Skin of body (tissue), 2 donors: ENCODE results near the gene PCLO. TPM values are rescaled to one million over a fixed set of nuclear protein-coding genes. Genes with fewer than 3 reads are reported as not detected.
"Not testable (repeated sequence)": the region's sequence is repeated elsewhere in the genome, so short reads cannot be mapped to it uniquely, and the experiment has no call there.

Experiments
- DNase-seq: peaks from one replicate; lab custom pipeline; 2025; lab: John Stamatoyannopoulos, UW
- total RNA-seq: library from RNA; depleted of rRNA; stranded (reverse); fragments of >200 nt; gene quantifications from one replicate; pipeline ENCODE4 v1.2.3, GENCODE V29; 2014

Gene PCLO
- total RNA-seq, 1 donor from 2014 or later, result 3.8 TPM

DNA sequence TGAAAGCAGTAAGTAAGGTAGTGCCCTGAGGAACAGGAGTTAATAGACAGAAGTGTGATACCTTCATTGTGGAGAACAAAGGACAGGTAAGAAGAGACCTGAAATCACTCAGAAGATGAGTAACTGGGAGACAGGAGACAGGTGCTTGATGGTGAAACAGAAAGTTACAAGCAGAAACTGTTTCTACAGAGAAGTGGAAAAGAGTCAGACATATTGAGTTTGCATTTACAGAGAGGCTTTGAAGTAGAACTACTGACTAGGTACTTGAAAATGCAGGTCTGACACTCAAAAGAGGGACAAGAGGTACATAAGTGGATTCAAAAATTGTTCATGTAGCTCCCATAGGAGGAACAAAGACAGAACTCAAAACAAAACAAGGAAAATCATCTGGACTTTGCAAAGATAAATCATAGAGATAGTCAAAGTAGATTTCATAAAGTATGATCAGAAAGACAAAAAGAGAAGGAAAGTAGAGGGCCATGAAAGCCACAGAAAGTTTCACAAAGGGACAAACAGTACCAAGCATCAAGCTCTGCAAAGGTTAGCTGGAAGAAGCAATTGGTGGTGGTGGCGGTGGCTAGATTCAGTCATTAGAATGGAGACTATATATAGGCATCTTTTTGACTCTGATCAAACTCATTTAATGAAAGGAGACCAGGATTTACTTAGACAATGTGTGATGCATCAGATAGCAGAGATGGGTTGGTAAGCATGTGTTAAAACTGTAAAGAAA, 198.4 kb downstream of the PCLO start:
- DNase-seq, result no peak

DNA sequence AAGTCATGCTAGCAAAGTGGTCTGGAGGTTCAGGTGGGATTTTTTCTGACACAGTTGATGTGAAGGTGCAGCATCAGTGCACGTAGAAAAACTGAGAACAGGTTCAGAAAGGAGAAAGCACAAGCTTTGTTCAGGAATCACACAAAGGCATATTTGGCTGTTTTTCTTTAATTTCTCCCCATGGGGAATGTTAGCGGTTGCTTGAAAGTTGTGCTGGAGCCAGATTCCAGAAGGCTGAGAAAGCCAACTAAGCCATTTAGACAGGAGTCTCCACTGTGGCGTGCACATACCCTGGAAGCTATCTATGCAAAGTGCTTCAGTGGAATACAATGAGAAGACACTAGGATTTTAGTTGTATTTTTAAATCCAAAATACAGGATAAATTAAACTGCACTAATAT, 201.4 kb downstream of the PCLO start:
- DNase-seq, result no peak

DNA sequence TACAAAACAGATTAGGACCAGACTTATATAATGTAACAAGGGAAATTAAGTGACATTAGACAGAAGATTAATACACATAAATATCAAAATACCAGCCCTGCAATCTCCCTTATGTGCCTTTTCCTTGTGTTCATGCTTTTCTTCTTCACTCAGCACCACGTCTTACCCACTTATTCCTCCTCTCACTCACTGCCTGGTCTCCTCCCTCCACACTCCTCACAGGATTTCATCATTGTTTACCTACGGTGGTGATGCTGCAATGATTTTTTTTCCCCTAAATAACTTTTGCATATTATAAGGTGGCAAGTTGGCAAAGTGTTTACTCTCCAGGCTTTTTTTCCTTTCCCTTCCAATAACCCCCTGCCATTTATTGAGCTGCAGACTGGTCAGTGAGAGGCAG, 203.2 kb downstream of the PCLO start:
- no peak for DNase-seq

DNA sequence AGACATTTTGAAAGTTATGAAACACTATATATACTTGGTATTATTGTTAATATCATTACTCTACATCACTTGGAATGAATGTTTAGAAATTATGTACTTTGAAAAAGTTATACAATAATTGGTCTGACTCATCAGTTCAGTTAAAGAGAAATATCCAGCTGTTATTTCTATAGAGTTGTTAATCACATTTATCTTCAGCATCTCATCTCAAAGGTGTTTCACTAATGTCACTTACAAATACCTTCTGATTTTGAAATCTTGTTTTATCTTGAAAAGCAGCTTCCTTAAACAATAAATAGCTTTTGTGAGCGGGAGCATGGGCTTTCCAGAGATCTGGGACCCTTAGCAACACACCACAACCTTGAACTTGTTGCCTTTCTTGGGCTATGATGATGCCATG, 205.2 kb downstream of the PCLO start:
- no peak for DNase-seq

DNA sequence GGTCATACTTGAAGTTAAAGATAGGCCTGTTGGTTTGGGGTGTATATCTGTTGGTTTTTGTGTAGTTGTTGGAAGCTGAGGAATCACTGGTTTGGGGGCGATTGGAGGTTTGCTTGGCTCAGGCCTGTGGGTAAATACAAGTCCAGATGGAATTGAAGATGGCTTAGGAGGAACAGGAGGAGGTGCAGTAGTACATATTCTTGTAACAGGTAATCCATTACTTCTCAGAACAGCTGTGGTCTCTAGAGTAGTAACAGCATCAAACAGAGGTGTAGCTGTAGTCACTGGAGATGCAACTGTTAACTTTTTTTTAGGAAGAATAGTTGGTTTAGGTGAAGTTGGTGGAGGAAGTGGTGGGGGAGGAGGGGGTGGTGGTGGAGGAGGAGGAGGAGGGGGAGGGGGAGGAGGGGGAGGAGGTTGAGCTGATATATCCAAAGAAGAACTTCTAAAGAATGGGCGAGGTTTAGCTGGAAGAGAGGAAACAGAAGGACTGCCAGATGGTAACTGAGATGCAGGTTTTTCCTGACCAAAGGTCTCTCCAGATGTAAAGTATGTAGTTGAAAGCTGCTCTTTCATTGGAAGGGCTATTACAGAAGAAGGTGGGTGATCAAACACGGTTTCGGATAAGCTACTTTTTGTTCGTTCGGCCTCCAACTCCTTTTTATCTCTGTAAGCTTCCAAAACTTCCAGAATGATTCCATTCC, 209.2 kb downstream of the PCLO start:
- no peak for DNase-seq

DNA sequence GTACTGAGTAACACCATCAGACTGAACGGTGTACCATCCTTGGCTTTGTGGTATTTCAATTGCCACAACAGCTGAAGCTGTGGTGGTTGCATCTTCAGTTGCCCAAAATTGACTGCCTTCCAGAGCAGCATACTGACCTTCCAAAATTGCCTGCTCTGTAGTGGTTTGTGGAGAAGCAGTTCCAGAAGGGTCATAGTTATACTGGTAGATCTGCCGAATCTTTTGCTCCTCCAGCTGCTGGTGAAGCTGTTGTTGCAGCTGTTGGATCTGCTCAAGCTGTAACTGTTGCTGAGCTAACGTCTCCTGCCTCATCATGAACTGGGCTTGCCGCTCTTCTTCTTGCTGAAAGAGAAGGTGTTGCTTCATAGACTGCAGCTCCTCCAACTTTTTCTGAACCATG, 212.2 kb downstream of the PCLO start:
- no peak for DNase-seq

DNA sequence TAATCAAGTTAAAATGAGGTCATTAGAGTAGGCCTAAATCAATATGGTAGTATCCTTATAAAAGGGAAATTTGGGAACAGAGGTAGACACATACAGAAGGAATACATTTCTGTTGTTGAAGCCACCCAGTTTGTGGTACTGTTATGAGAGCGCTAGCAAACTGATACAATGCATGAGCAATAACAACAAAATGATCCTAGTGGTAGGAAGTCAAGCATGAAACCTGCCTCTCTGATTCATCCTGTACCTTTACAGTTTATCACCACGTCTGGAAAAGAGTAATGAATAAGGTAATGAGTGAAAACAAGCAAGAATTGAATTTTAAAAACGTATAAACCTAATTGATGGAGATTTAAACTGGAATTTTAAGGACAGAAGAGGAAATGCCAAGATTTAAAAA, 217.2 kb downstream of the PCLO start:
- DNase-seq, result no peak

DNA sequence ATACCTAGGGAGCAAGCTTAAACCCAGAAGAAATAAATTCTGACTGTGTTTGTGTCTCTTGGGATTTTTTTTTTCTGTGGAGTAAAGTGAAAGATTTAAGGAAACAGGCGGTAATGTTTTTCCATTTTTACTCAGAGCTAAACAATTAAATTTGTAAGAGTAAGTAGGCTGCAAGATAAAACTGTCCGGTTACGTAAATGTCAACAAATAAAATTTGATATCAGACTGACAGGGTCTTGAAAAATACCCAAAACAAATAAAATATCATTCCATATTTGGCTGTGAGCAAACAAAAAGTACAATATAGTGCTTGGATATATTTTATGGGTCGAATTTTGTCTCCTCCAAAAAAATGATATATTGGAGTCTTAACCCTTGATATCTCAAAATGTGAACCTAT, 217.6 kb downstream of the PCLO start:
- no peak for DNase-seq

DNA sequence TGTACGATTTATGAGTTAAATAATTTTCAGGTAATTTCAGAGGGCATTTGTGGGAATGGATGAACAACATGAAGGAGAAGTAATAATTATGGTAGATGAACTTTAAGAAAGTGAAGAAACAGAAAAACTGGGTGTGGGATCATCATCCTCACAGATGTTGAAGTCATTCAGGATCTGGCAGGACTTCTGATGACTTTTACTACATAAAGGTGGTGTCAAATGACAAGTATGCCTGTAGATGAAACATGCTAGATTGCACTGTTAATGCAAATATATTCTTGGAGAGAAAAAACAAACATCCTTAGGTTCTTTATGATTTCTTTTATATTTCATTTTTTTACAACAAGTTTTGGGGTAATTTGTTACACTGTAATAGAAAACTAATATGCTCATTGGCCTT, 230.2 kb downstream of the PCLO start:
- no peak for DNase-seq

DNA sequence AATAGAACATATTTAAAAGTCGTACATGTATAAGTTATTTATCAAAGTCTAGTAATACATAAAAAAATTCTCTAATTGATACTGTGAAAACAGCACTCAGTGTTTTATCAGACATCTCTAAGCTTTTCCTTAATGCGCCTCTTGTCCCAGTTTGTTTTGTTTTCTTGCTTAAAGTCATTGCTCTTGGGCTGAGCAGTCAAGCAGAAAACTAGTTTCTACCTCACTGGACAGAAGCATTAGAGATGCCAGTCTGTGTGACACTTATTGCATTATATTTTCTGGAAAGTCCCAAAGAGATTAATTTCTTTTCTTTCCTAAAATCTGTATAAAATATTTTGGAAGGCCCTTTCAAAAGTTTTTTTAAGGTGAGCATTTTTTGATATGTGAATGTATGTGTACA, 236.2 kb downstream of the PCLO start:
- DNase-seq, result no peak

DNA sequence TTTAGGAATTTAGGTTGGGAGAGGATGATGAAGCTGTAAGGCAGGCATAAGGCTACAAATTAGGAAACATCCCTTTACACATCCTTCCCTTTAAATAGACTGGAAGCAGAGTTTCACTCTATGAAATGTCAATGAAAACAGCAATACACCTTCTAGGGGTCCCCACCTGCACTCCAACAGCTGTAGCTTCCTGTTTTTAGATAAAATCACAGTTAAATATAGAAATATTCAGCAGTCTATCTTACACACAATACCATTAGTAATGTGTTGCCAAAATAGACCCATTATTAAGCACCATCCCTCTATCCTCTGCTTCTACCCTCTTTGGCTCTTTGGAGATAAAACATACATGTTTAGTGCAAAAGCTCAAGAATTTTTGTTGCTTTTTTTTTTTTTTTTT, 237.4 kb downstream of the PCLO start:
- DNase-seq, result no peak

DNA sequence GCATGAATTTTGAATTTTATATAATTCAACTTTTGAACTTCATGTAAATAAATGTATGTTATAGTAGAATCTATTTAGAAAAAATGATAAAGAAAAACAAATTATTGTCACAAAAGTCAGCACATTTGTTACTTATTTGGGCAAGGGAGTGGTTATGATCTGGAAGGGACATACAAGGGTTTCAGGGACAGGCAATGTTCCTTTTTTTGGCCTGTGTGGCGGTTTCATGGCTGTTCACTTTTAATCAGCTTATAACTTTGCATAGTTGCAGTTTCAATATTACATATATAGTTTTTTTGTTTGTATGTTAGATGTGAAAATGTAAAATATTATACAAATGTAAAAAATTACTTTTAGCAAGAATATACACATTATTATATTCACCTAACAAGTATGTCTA, 256.2 kb downstream of the PCLO start:
- DNase-seq, result no peak

DNA sequence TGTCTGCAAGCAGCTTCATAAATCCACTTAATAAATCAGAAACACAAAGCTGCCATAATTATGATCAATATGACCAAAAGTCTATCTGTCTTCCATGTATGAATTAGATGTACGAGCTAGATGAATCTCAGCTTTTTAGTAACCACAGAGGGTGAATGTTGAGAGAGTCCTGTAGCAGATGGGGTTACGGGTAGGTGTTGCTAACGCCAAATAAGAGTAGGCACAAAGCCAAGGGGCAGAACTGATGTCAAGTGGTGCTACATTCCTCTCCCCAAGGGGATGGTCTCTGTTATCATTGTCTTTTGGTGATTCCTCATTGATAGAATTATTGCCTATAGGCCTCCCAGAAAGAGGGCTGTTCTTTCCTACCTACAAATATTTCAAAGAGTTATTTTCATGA, 257.8 kb downstream of the PCLO start:
- no peak for DNase-seq

DNA sequence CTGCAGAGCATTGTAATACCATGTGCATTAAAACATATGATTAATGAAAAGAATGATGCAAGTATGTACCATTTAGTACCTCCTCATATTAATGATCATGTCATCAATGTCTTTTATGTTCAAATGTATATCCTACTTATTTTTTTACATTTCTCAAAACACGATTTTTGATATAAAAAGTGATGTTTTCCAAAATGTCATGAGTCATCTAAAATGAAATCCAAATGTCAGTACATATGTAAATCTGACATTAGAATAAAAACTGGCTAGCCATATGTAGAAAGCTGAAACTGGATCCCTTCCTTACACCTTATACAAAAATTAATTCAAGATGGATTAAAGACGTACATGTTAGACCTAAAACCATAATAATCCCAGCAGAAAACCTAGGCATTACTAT, 261.6 kb downstream of the PCLO start:
- DNase-seq, result not testable (repeated sequence)

DNA sequence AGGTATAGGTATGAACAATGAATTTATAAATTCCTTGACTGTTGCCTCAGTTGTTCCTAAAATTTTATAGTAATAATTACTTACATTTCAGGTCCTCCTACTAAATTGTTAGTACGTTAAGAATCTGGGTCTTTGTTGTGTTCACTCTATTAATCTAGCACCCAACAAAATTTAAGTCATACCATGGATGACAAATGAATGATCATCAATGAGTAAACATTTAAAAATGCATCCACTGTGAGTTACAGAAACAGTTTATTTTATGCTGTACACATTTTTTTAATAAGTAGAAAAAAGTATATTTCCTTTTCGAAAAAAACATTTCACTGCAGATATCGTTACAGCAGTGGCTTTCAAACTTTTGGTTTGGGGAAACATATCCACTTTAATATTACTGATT, 265.2 kb downstream of the PCLO start:
- DNase-seq, result no peak

DNA sequence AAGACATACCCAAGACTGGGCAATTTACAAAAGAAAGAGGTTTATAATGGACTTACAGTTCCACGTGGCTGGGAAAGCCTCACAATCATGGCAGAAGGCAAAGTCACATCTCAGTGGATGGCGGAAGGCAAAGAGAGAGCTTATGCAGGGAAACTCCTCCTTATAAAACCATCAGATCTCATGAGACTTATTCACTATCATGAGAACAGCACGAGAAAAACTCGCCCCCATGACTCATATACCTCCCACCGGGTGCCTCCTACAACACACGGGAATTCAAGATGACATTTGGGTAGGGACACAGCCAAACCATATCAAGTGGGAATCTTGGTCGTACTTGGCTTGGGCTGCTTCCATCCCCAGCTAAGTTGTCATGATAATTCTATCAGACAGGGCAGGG, 268.3 kb downstream of the PCLO start:
- DNase-seq, result not testable (repeated sequence)

DNA sequence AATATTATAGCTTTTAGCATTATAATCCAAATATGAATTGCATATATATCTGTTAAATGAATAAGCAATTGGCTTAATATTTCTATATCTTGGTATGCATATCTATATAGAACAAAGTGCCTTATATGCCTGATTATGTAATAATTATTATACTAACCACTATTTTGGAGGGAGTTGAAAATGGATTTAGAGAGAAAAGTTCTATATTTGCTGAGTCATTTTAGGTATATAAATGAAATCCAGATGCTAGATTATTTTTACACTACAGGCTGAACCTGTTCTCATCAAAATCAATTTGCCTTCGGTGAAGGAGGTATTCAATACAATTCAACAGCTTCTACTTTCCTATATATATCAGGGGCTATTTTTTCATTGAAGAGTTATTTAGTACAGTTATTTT, 276.4 kb downstream of the PCLO start:
- no peak for DNase-seq

DNA sequence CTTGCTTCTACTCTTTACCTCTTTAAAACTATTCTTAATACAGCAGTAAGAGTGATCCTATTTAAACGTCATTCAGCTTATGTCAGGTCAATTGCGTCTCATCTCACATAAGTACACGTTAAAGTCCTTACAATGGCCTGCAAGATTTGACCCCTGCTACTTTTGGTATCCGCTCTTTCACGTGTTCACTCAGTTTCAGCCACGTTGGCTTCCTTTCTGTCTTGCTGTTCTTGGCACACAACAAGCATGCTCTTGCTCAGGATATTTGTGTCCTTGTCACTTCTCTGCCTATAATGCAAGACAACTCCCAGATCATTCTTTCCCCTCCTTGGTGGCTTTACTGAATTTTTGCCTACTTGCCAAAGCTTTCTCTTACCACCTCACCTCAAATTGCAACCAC, 296.8 kb downstream of the PCLO start:
- no peak for DNase-seq

DNA sequence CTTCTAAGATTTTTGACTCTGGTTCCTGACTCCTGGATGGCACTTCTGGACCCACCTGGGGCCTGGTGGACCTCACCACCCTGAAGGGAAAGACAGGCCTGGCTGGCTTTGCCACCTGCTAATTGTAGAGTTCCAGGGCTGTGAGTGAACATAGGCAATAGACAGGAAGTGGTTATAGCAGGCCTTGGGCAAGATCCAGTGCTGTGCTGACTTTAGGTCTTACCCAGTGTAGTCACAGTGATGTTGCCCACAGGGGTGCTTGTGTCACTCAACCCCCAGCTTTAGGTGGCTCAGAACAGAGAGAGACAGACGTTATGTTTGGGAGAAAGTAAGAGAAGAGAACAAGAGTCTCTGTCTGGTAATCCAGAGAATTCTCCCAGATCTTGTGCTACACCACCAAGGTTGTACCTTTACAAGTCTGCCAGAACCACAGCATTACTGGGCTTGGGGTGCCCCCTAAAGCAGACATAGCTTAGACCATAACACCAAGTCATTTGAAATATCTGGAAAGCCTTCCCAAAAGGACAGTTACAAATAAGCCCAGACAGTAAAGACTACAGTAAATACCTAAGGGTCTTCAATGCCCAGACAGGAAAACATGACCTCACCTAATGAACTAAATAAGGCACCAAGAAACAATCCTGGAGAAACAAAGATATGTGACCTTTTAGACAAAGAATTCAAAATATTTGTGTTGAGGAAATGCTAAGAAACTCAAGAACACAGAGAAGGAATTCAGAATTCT, 303.4 kb downstream of the PCLO start:
- DNase-seq, result no peak

DNA sequence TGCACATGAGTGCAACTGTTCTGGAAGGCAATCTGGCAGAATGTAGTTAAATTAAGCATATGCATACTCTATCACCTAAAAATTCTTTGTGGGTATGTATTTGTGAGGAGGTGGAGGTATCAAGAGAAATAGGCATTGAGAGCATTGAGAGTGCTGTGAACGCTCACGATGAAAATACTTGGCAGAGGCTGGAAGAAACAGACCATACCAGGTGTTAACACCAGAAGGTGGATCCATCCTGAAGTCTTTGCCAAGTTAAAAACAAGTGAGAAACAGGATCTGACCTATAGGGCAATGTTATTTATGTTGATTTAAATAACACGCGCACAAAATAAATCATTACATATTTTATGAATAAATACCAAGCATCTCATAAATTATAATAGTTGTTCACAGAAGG, 311.6 kb downstream of the PCLO start:
- DNase-seq, result no peak

DNA sequence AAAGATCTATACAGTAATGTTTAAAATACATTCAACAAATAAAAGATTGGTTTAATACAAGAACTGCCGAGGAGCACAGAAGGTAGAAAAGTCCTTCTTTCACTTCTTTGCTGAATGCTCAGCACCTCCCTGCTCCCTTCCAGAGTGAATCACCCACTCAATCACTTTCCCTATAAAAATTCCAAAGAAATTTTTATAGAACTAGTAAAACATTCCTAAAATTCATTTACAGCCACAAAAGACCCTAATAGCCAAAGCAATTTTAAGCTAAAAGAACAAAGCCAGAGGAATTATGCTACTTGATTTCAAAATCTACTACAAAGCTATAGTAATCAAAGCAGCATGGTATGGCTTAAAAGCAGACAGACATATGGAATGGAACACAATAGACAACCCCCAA, 320.9 kb downstream of the PCLO start:
- DNase-seq, result no peak

DNA sequence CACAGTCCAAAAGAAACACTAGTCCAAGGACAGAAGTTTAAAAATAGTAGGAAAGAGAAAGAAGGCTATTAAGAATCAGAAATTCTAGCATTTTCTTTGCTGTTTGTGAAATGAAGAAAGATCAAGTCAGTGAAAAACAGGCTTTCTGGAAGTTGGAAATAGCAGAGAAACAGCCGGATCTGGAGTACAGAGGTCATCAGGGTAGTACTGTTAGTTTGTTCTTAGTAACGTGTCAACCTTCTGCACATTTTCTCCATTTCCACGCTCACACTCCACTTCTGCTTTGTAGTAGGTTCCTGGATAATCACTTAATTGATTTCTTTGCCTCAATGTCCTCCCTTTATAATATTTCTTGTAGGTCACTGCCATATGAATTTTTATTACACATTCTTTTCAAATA, 322.6 kb downstream of the PCLO start:
- DNase-seq, result no peak

DNA sequence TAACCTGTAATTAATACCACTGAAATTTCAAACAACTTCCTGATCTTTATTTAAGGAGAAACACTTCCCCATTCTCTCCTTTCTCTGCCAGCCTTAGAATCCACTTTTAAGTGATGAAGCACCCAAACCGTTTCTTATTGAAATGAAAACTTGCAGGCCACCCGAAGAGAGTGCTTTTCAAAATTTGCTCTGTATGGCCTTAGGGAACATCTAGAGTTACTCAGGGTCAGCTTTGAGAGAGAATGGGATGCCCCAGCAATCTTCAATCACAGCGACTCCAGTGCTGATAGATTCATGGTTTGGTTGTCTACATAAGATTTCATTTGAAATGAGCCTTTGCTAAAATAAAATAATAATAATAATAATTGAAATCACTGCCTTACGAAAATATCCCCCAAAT, 323.1 kb downstream of the PCLO start:
- no peak for DNase-seq
